Left renal pelvis (tissue), 4 donors: ENCODE data around the gene ABAT. TPM values are rescaled to one million over a fixed set of nuclear protein-coding genes. Genes with fewer than 3 reads are reported as not detected.
A peak's percentile ranks its signal among the peaks of the same experiment; 100 is the strongest.
"Not testable (repeated sequence)": the region's sequence is repeated elsewhere in the genome, so short reads cannot be mapped to it uniquely, and the experiment has no call there.

Experiments
- DNase-seq, 4 donors: peaks; one replicate each; pipeline ENCODE4 v3.0.0-alpha.2; 2013; ENCODE audit warnings: low read depth in 4 of 4, low spot score in 3 of 4
- polyA plus RNA-seq, 4 donors: library from polyadenylated mRNA; unstranded; fragments of 120-200 nt; gene quantifications; one replicate each; pipeline ENCODE4 v1.2.1, GENCODE V29; 2013; ENCODE audit not compliant: insufficient read length in 4 of 4

ABAT gene
- polyA plus RNA-seq, 4 donors = 12.0 to 64.2 (median 53.0) TPM

DNA sequence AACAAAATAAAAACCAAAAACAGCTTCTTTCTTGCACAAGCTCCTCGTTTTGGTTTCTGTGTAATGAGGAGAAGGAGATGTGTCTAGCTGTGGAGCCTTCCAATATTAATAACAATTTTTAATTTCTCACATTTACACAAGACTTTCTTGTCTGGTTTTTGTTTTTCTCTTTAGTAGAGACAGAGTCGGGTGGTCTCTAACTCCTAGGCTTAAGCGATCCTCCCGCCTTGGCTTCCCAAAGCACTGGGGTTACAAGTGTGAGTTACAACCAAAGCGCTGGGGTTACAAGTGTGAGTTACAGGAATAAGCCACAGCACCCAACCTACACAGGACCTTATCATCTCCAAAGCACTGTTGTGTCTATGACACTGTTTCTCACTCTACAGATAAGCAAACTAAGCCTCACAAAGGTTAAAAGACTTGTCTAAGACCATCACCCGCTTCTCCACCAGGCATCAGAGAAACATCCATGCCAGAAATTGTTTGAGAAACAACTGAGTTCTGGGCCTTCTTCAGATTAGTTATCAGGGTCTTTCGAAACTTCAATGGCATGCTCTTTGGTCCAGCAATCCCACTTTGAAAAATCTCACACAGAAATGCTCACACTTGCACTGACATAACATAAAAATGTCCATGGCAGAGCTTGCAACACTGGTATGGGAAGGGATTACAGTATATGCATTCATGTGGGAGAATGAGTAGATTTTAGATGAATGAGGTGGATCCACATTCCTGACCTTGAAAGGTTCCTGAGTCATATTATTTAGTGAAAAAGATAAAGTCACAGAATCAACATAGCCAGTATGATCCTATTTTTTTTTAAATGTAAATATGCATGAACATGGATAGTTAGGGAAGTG is 3.9 kb downstream of the ABAT start:
- DNase-seq = no peak

DNA sequence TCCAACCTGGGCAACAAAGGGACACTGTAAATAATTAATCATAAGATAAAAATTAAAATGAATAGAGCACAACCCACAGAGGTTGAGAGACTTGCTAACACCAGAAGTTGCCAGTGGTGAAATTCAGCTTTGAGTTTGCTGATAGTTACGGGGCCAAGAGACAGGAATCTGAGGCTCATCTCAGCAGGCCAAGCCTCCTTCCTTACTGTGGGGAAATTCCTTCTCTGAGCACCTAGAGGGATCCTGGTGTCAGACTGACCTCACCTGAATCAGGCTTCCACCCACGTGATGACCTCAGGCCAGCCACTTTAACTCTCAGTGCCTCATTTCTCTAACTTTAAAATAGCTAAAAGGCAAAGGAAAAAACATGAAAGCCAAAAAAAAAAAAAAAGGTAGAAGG is 4.7 kb downstream of the ABAT start:
- no peak for DNase-seq

DNA sequence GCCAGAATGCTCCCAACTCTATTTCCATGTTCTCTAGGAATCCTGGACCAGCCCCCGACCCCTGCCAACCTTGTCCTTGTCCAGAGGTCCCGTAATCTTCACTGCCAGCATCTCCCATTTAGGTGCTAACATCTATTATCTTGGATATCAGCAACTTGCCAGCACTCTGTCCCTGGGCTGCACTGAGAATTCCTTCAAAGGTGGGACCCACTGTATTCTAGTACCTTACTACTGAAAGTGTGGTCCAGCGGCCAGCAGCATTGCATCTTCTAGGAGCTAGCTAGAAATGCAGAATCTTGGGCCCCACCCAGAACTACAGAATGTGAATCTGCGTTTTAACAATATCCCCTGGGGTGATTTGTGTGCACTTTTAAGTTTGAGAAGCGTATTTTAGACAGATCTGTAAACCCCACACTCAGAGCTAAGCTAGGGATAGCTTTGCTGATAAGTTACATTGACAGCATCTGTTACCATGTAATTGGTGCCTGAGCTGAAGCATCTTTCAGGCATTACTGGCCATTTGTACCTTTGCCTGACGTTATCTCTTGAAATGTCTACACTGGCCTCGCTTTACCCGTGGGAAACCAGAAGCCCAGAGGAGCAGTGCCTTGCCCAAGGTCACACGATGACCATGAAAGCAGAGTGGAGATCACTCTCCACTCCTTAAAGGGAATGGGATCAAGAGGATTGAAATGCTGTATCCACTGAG is 8.3 kb downstream of the ABAT start:
- no peak for DNase-seq

DNA sequence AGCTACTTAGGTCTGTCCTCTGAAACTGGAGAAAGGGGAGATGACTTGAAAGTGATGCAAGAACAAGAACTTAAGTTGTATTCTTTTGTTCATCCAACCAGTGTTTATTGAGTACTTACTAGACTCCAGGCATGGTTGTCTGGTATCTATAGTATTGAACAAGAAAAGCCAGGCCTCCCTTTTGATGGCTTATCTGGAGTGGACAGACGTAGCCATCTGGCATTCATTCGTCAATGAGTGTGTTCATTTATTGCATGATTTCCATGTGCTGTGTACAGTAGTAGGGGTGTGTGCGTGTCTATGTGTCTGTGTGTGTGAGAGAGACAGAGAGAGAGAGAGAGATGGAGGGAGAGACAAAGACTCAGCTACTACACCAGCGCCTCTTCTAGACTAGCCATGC is 9.2 kb downstream of the ABAT start:
- DNase-seq = no peak

DNA sequence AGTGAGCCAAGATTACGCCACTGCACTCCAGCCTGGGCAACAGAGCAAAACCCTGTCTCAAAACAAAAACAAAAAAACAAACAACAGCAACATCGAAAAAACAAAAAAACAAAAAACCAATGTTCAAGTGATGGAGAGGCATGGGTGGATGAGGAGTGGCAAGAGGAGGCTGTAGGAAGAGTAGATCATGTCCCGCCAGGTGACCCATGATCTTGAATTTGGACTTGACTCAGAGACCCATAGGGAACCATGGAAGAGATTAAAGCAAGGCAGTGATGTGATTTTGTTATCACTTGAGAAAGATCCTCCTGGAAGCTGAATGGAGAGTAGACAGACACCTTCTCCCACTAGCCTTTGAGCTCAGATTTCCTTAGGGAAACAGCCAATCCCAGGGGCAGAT is 11.2 kb downstream of the ABAT start:
- DNase-seq = no peak

DNA sequence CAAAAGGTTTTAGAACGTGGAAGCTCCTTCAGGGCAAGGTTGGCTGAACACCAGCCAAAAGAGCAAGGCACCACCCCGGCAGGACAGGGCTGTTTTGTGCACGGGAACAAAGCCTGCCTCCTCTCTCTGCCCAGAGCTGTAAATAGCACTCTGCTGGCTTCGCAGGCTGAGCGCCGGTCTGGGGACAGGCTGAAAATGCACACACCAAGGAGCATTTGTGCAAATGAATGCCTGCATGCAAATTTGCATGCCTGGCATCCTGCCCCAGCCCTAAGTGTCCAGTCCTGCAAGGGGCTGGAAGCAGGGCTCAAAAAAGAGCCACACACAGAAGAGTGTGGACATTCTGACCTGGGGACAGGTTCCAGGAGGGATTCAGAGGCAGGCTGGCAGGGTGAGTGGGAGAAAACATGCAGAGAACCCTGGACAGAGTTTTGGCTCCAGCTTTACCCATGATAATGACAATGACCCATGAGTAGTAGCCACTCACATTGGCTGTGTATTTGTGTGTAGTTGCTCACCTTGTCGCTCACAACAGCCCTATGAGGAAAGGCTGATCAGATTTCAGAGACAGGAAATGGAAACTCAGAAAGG is 11.7 kb downstream of the ABAT start:
- peak in 1 of 4 donors; percentile 17 for DNase-seq

DNA sequence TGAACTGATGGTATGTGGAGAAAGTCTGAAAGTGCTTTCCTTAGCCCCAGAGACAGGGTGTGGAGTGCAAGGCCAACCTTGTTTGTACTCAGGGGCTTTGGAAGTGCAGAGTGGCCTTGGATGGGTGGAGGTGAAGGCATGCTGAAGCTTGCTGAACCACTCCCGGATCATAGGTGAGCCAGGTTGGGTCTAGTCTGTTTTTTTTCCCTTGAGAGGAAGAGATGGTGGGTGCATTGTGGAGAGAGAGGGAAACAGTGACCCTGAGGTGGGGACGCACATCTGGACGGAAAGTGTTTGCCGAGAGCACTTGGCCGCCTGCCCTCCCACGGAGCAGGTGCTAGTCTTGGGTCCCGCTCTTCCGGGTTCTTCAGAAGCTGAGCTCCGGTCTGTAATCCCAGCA is 12.5 kb downstream of the ABAT start:
- DNase-seq = no peak

DNA sequence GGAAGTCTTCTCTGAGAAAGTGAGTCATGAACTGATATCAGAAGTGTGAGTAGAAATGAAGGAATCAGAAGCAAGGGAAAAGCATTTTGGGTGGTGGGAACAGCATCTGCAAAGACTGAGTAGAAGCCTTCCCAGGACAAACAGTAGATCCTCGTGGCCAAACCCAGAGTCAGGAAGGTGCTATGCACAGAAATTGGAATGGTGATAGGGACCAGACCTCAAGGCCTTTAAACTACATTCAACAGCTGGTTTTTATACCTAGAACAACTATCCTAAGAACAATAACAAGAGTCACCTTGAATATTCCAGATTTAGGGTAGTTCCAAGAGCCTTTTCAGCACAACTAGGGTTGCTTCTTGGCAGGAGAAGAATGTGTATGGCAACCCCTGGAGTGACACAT is 15.3 kb downstream of the ABAT start:
- no peak for DNase-seq

DNA sequence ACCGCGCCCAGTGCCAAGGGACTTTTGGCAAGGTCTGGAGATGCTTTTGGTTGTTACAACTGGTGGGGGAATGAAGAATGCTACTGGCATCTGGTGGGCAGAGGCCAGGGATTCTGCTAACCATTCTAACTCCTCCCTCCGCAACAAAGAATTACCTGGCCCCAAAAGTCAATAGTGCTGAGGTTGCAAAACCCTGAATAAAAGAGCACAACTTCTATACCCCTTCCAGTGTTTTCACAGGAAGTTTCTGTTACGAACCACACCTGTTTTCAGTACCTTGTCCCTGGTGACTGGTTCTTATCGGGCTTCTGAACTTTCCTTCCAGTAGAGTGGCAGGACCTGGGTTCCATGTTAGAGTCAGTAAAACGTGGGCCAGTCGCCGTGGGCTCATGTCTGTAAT is 17.3 kb downstream of the ABAT start:
- DNase-seq = no peak

DNA sequence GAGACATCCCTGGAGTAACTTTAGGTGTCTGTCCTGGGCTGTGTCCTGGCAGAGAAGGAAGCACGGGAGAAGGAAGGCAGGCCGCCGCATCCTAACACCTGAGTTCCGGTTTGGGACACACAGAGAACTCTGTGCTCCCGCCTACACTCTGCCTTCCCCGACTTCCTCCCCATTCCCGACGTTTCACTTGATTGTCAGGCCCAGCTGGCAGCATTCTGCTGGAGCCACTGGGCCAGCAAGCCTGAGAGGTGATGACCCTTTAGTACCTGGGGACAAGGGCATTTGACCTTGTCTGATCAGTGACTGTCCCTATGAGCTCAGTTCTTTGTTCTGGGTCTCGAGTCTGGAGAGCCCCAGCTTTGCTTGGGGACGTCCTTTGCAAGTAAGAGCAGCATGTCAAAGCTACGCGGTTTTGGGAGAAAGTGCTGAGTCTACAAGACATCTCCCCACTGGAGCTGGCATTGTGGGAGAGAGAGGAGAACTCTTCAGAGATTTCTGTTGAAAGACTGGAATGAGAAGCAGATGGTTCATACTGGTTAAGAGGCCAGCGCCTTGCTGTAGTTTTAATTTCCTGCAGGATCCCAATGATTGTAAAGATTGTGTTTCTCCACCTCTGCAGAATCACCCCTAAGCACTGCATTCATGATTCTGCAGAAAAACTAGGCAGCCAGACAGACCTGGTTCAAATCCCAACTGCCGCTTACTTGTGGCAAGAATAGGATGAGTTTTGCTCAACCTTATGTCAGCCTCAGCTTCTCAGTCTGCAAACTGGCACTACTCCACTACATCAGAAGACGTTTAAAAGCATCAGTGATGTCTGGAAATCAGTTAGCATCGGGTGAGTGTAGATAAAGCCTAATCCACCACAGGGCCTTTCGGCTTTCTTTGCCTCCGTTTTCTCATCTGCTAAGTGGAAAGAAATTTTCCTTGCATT is 20.6 kb downstream of the ABAT start:
- no peak for DNase-seq

DNA sequence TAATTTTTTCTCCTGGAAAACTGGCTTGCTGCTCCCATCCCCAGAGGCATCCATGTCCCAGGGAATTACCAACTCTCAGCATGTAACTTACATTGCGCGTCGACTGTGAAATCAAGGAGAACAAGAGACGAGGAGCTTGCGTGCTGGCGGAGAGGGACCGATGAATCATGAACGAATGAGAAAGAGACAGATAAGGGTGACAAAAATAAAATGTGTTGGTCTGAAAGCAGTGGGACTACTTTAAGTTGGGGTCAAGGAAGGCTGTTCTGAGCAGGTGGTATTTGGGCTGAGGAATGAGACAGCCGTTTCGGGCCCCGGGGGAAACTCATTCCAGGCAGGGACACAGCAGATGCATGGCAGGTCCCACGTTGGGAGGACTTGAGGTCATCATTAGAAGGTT is 22.5 kb downstream of the ABAT start:
- DNase-seq = no peak

DNA sequence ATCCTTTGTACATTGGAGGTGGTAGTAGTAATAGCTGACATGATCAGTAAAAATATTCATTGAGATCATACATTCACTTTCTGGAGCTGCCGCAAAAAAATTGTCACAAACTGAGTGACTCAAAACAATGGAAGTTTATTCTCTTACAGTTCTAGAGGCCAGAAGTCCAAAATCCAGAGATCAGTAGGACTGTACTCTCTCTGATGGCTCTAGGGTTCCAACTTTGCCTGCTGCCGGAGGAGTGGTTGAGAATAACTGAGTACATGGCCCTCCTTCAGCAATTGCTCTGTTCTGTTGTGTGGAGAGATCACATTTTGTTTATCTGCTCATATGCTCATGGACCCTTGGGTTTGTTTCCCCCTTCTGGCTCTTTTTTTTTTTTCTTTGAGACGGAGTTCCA is 23.5 kb downstream of the ABAT start:
- no peak for DNase-seq

DNA sequence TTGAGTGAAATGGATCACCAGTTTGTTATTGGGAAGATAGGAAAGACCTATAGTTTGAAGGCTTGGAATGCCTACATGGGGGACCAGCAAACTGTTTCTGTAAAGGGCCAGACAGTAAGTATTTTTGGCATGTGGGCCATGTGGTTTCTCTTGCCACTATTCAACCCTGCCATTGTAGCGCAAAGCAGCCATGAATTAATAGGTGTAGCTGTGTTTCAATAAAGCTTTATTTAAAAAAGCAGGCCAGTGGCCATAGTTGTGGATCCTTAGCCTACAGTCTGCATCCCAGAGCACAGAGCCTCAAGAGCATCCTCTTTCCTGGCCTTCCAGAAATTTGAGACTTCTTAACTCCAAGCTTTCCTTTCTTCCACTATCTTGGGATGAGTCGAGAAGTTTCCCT is 29.3 kb downstream of the ABAT start:
- no peak for DNase-seq

DNA sequence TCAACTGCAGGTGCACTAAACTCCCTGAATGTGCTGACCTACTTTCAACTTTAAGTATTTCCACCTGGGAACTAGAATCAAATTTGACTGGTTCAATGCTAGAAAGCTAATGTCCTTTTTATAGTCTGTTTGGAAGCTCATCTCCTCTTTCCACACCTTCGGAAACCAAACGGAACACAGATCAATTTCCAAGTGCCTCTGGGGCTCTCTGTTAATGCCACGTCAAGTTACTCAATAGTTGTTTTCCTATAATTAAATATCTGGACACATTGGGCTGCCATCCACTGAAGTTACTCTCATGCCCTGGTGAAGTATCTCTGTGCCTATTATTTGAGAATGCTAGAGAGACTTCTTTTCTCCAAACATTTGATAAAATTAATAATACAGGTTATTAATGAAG is 29.7 kb downstream of the ABAT start:
- no peak for DNase-seq

DNA sequence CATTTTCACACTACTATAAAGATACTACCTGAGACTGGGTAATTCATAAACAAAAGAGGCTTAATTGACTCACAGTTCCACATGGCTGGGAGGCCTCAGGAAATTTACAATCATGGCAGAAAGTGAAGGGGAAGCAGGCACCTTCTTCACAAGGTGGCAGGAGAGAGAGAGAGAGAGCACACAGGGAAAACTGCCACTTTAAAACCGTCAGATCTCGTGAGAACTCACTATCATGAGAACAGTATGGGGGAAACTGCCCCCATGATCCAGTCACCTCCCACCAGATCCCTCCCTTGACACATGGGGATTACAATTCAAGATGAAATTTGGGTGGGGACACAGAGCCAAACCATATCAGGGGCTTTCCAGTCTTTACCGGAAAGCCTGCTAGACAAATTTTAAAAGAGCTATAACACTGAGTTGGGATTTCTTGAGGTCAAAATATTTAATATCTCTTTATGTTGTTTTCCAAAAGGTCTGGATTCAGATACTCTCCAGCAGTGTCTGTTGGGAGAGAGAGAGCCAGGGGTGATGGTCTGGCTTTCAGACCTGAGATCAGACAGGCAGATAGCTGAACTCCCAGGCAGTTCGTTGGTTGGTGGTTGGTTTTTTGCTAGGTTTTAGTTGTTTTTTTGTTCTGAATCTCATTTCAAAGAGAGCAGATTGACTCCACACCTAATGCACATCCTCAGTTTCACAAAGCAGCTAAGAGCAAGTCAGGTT is 30.8 kb downstream of the ABAT start:
- not testable (repeated sequence) for DNase-seq

DNA sequence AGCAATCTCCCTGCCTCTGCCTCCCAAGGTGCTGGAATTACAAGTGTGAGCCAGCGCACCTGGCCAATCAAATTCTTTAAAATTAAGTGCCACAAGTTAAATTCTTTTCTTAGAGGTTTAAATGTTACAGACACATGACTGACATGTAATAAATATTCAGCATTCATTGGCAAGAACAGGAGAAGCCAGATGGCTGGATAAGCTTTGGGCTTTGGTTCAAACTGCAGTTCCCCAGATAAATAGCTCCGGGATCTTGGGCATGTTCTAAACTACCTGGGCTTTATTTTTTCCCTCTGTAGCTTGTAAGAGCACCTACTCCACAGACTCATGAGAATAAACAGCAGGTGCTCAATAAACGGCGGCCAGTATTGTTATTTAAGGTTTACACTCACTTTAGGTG is 34.1 kb downstream of the ABAT start:
- no peak for DNase-seq

DNA sequence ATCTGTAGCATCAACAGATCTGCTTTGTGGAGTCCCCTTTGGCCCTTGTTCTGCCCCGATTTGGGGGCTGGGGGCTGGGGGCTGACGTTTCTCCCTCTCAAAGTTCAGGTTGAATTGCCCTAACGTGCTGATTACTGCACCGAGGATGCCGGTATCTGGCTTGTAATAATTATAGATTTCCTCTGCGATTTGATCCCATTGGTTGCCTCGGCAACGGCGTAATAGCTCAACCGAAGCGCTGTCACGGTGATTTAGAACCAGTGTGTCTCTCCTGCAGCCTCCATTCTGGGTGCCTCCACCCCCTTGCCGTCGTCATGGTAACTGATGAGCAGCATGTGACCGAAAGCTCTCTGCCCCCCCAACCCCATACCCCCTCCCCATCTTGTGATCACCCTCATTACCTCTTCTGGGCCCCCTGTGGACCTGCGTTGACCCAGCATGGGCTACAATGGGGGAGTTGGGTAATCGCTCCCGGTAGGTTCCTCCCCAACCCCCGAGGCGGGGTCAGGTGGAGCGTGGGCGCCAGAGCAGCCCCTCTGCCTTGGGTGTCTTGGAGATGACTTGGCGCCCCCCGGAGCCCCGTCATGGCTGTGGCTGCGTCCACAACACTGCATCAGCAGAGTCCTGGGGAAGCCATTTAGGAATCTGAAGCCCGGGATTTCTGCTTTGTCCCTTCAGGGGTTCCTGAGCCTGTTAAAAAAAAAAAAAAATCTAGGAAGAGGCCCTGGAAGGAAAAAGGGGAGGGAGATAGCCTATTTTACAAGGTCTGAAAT is 38.4 kb downstream of the ABAT start:
- peak in 1 of 4 donors; percentile 43 for DNase-seq

DNA sequence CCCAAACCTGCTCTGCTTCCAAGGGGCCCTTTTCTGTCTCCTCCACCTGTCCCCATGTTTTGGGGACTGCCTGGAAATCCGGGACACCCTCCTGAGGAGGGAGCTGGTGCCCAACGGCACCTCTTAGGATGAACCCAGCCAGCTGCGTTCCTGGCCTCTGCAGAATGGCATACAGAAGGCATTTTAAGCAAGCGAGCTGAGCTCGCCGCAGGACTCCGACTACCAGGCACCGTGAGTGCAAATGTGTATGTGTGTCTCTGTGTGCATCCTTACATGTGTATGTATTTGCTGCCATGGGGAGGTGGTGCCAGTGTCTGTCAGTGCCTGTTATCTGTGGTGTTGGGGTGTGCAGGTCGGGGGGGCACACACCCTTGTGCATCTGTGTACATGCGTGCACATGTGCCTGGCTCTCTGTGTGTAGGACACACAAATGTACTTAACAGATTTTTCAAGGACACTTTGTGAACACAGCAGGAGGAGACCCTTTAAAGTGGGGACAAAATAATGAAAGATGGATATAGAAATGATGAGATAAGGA is 39.3 kb downstream of the ABAT start:
- no peak for DNase-seq

DNA sequence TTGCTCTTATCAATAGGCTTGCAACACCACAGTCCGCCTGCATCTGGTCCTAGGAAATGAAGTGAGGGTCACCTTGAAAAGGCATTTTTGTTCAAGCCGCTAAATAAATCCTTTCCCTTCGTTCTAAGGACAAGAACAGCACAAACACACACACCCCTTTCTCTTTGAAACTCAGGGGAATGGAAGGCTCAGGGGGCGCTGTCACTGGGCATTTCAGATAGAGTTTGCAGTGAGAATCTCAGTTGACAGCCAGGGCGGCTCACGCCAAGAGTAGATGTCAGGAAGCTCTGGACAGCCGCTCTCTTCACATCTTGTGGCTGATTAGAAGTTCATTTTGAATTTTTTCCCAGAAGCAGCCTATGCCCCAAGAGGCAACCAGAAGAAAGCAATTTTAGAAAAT is 39.8 kb downstream of the ABAT start:
- no peak for DNase-seq
